Pulmonary artery endothelial cell (primary cell): ENCODE measurements around the gene KANSL3. TPM values are rescaled to one million over a fixed set of nuclear protein-coding genes. Genes with fewer than 3 reads are reported as not detected.

Source experiments
- DNase-seq: peaks from one replicate; pipeline ENCODE4 v3.0.0-alpha.2; 2011; ENCODE audit warnings: low read depth, low spot score
- total RNA-seq: library from RNA; depleted of rRNA; stranded (reverse); fragments of >200 nt; gene quantifications from 2 replicates; pipeline ENCODE4 v1.2.3, GENCODE V29; 2014

The KANSL3 gene
- total RNA-seq, 1 donor from 2014 or later, result 24.7 TPM

GRCh38 chr2:96546797-96547196, 91.3 kb downstream of the KANSL3 start:
- no peak for DNase-seq

- no peak for DNase-seq
Observed at GRCh38 chr2:96546321-96546720, 91.8 kb downstream of the KANSL3 start.

Other genes starting within 250 kb of the KANSL3 start
- gene NEURL3, start 133.0 kb downstream of the KANSL3 start, total RNA-seq, result not detected in 2 replicates
- 10.0 and 10.9 TPM in 2 replicates for gene ARID5A, start 101.6 kb downstream of the KANSL3 start, total RNA-seq
- gene FER1L5, start 4.5 kb upstream of the KANSL3 start, total RNA-seq, result 0.11 TPM in 1 of 2 replicates, not detected in the other
- gene LMAN2L, start 101.8 kb upstream of the KANSL3 start, total RNA-seq, result 15.3 and 37.4 TPM in 2 replicates
- 2.4 and 4.0 TPM in 2 replicates for gene CNNM4, start 122.6 kb upstream of the KANSL3 start, total RNA-seq
- 8.4 and 11.8 TPM in 2 replicates for gene CNNM3, start 178.0 kb upstream of the KANSL3 start, total RNA-seq
- 0.46 and 1.3 TPM in 2 replicates for gene ANKRD23, start 205.7 kb upstream of the KANSL3 start, total RNA-seq
- 8.0 and 9.8 TPM in 2 replicates for gene ANKRD39, start 219.7 kb upstream of the KANSL3 start, total RNA-seq
- gene SEMA4C, start 231.8 kb upstream of the KANSL3 start, total RNA-seq, result 17.2 and 19.4 TPM in 2 replicates